Endothelial cell of hepatic sinusoid (primary cell): ENCODE data around the gene NOXRED1.
"Not testable (repeated sequence)": the region's sequence is repeated elsewhere in the genome, so short reads cannot be mapped to it uniquely, and the experiment has no call there.

Experiments used
- in situ Hi-C: cut with HindIII; loops from 2 replicates; pipeline ENCODE4 v1.10.0; 2017; ENCODE audit warnings: low sequenced_read_pairs

NOXRED1 gene, protein sequence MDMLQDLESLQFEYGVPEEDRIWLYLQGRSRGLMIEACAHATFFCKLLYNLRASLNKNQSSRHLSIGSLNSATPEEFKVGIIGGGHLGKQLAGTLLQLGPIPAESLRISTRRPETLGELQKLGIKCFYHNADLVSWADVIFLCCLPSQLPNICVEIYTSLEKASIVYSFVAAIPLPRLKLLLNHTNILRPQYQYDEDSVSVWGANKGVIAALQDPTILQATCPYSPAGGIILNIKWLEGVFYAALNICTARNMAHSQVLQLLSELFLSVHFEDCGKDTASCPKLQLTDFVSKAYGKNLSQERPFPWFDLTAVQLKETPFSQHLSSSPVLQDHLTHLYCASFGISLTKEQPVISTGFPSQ

DNA sequence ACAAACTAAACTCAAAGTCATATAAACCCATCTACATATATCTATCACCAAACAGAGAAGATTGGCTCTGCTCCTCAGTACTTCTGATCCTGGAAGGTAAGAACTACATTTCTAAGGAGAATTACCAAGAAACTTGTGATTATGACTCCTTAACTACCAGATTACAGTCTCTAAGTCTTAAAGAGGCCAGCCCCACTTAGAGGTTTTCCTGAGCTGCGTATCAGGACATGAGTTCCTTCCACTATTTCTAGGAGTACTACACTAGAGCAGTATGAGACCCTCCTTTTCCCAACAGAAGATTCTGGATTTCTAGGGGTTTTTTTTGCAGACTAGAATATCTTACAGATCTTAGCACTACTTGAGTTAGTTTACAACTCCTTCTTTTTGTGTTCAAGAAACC, at the start of gene NOXRED1:
Gene NOXRED1, minus strand, starts transcription at position 101 of the 400 bp plus-strand sequence. CDS start 634 bp downstream, outside the sequence.
- in situ Hi-C loops, result no loop called here

DNA sequence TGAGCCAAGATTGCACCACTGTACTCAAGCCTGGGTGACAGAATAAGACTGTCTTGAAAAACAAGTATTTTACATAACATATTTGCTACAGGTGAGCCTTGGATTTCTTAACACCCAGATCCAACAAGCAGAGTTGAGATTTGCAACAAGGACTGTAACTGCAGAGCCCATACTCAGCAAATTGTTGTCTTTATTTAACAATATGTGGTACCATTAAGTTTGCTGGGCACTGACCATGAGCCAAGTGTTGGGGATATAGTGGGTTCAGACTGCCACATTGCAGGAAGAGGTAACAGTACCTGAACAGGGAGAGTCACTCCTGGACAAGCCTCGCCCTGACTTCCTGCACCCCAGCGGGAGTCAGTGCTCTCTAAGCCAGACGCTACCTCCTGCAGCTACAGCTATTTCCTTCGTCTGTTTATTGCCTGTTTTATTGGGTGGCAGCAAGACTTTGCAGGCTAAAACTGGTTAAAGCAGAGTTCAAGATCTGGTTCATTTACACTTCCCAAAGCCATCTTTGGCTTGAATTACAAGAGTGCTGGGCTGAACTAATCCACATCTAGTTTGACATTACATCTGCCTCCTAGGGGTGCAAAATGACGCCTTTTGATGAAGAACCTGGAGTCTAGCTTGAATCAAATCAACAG, 47.0 kb upstream of the NOXRED1 start:
- in situ Hi-C loops, result no loop called here

- in situ Hi-C loops, result no loop called here
Measured at GRCh38 chr14:77469539-77469938, 46.2 kb upstream of the NOXRED1 start.

DNA sequence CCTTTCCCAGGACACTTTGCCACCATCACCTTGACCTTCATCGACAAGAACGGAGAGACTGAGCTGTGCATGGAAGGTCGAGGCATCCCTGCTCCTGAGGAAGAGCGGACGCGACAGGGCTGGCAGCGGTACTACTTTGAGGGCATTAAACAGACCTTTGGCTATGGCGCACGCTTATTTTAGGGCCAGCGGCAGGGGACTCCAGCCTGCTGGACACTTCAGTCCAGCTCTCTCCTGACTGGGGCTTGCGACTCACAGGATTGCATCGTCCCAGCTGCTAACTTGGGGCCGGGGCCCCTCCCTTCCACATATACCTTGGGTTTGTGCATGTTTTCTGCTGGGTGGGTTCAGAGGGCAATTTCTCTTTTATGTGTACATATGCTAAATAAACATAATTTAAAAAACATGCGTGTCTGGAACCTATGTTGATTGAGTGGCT, 45.8 kb upstream of the NOXRED1 start:
- in situ Hi-C loops, result no loop called here

- in situ Hi-C loops, result no loop called here
Measured at GRCh38 chr14:77467801-77468200, 44.5 kb upstream of the NOXRED1 start.

GRCh38 chr14:77459072-77459723, 35.9 kb upstream of the NOXRED1 start:
- in situ Hi-C loops, result no loop called here

DNA sequence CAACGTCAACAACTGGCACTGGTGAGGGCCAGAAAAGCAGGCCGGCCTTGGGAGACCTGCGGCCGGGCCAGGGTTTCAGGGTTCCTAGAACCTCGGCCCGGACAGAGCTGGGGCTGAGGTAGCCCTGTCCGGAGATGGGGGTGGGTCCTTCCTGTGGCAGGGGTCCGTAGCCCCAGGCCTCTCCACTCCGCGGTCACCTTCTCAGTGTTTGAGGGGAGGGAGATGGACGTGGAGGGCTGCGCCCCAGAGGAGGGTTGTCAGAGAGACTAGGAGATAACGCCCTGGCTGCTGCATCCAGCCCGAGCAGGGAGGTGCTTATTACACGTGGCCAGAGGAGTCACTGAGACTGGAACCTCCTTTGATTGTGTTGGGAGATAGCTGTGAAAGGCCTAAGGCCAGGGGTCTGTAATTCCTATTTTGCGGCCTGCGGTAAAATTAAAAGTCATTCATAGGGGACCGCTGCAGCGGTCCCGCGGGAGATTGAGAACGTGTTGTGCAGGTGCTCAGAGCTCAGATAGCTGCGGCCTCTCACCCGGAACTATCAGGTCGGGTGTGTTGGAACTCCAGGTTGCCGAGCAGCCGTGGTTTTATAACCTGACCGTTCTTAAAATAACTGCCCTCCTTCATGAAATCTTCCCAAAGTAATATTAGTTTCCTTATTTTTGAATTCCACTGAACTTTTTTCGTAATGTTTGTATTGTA, 35.1 kb upstream of the NOXRED1 start:
- in situ Hi-C loops, result no loop called here

DNA sequence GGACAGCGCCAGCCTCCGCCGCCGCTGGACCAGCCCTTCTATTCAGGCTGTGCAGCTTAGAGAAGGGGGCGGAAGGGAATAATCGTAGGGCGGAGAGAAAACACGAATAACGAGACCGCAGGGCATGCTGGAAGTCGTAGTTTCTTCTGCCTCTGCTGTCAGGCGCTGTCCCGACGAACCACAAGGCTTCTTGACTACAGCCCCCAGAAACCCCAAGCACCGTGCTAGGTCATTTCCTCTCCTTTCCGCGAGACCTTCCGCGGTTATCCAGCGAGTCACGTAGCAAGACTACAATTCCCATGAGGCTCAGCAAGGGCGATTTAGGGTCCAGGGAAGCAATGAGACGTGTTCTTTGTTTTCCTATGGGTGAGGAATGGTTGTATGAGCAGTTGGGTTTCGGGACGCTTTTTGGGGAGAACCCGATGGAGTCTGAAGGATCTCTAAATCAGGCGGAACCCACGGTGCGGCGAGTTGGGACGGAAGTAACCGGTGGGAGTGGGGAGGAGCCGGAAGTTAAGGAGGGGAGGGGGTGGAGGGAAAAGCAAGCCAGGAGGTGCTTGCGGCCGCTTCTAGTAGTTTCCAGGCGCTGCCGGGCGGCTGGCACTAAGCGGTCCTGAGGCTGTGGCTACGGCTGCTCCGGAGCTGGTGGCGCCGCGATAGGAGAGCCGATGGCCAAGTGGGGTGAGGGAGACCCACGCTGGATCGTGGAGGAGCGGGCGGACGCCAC, 34.4 kb upstream of the NOXRED1 start, which contains the start of the genes AHSA1 and VIPAS39:
Gene AHSA1, plus strand, starts transcription at position 572 of the 727 bp plus-strand sequence. Its CDS starts 97 bp downstream, at position 669.
Gene VIPAS39, minus strand, starts transcription at position 80 of the 727 bp plus-strand sequence. CDS start 3,499 bp downstream, outside the sequence.
- in situ Hi-C loops, result no loop called here

DNA sequence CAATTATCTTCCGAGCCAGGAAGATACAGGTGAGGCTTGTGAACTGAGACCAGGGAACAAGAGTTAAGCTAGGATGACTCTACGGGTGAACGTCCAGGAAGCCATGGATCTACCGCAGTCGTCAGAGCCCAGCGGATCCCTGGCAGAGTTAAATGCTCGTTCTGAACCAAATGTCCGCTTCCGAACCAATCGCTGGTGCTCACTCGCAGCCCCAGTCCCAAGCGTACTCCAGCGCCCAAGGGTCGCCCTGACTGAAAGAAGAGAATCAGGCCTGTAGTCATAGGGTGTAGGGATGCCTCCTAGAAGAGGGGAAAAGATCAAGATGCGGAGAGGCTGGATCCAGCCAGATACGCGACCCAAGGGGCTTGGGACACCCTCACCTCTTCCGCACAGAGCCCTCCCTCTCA, 33.8 kb upstream of the NOXRED1 start:
- in situ Hi-C loops, result no loop called here

DNA sequence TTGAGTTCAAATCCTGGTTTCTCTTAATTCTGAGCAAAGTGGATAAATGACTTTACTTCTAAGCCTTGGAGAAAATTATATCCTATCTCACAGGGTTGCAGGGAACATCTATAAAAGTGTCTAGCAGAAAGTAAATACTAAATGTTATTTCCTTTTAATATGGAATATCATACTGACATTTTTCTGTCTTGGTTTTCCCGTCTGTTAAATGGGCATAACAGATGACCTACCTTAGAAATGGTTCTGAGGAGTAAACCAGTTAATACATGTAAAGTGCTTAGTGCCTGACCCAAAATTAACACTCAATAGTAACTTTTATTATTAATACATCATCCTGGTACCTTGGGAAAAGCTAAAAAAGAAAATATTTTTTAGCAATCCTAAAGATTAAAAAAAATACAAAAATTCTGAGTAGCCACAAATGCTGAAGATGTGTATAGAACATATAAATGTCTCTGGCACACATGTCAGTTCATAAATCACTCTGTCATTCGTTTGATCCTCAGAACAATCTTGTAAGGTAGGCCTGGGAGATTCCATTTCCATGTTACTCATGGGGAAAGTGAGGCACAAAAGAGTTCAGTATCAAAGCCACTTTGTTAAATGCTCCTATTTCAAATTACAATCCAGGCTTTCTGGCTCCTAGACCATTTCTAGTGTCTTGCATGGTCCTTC, 32.8 kb upstream of the NOXRED1 start:
- in situ Hi-C loops, result no loop called here

GRCh38 chr14:77442196-77442595, 18.9 kb upstream of the NOXRED1 start:
- in situ Hi-C loops, result no loop called here

DNA sequence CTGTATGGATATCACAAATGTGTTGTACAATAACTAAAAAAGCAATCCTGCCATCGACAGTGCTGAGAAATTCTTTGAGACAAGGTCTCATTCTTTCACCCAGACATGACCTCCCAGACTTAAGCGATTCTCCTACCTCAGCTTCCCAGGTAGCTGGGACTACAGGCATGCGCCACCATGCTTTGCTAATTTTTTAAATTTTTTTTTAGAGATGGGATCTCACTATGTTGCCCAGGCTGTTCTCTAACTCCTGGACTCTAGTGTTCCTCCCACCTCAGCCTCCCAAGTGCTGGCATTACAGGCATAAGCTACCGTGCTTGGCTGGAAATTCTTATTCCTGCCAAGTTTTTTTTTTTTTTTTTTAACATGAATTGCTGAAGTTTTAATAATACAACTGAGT, 16.5 kb upstream of the NOXRED1 start:
- in situ Hi-C loops, result no loop called here

- in situ Hi-C loops, result no loop called here
Measured at GRCh38 chr14:77438596-77438995, 15.3 kb upstream of the NOXRED1 start.

GRCh38 chr14:77436042-77436441, 12.7 kb upstream of the NOXRED1 start:
- in situ Hi-C loops, result no loop called here

GRCh38 chr14:77426396-77426795, 3.1 kb upstream of the NOXRED1 start:
- in situ Hi-C loops, result no loop called here

- in situ Hi-C loops, result no loop called here
Measured at GRCh38 chr14:77424862-77425261, 1.5 kb upstream of the NOXRED1 start.

DNA sequence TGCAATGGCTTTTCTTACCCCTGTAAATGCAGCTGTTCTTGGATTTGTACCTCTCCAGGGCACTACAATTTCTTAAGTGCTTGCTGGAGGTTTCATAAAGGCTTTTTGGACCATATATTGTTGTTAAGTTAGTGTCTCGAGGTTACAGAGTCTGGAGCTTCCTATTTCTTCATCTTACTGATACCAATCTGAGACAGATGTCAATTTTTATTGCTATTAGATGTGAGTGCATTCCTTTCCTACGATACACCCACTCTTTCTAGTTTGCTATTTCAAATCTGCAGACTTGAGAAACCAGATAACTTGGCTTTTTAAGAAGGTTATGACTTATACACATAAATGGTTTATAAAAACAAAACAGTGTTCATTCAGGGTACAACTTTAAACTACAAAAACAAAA, 2.1 kb downstream of the NOXRED1 start:
- in situ Hi-C loops, result no loop called here

GRCh38 chr14:77416836-77417235, 6.5 kb downstream of the NOXRED1 start:
- in situ Hi-C loops, result no loop called here

- in situ Hi-C loops, result not testable (repeated sequence)
Measured at GRCh38 chr14:77416098-77416497, 7.2 kb downstream of the NOXRED1 start.
